BE2C (cell line): Measurements from ENCODE around the gene IRF4.

ENCODE experiments used
- DNase-seq: peaks from one replicate; pipeline ENCODE4 v3.0.0-alpha.2; 2020
- H3K27me3 ChIP-seq: fragments of 250-450 bp; sonication (Bioruptor Pico); 2 replicates; pipeline ENCODE4 v1.5.1; 2020; ENCODE audit warnings: mild to moderate bottlenecking
- H3K36me3 ChIP-seq: fragments of 250-450 bp; sonication (Bioruptor Pico); 2 replicates; pipeline ENCODE4 v1.5.1; 2020; ENCODE audit warnings: mild to moderate bottlenecking
- H3K4me1 ChIP-seq: fragments of 250-450 bp; sonication (Bioruptor Pico); 2 replicates; pipeline ENCODE4 v1.5.1; 2020
- H3K4me3 ChIP-seq: 2 replicates; pipeline ENCODE4 v1.5.1; 2011; ENCODE audit warnings: low read depth, low read length
- H3K9me3 ChIP-seq: fragments of 250-450 bp; sonication (Bioruptor Pico); 2 replicates; pipeline ENCODE4 v1.5.1; 2020
- TF ChIP-seq, protein P1 (sequence below): IDR thresholded peaks from 2 replicates; pipeline ENCODE4 v1.5.1; 2012; ENCODE audit warnings: mild to moderate bottlenecking, low read depth, low read length

Gene IRF4

DNA sequence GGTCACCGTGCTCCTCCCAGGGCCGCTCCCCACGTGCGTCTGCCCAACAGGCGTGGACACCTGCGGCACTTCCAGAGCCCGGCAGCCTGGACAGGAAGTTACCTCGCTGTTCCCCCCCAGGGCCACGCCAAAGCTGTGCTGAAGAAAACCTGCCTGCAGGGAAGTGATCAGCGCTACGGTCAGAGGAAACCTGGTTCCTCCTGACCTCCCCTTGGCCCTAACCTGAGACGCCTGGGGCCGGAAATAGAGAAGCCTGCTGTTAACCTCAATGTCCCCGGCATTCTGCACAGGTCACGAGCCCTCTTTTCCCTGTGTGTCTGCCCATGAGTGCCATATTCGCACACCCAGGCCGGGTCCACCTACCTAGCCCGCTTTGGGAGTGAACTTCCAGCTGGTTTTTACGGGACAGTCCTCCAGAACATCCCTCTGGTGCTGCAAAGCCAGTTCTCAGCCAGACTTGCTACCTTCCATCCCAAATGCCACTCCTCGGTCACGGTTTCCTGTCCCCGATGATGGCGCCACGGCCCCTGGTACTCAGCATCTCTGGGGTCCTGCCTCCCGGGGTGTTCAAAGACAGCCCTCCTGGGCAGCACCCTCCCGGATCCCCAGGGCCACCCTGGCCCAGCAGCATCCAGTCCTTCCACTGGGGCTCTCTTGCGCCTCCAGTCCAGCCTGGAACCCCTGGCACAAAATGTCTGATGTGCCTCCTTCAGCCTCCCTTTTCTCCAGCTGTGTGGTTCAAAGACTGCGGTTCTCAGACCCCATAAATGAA, 12.0 kb upstream of the IRF4 start:
- TF ChIP-seq, protein P1, sequence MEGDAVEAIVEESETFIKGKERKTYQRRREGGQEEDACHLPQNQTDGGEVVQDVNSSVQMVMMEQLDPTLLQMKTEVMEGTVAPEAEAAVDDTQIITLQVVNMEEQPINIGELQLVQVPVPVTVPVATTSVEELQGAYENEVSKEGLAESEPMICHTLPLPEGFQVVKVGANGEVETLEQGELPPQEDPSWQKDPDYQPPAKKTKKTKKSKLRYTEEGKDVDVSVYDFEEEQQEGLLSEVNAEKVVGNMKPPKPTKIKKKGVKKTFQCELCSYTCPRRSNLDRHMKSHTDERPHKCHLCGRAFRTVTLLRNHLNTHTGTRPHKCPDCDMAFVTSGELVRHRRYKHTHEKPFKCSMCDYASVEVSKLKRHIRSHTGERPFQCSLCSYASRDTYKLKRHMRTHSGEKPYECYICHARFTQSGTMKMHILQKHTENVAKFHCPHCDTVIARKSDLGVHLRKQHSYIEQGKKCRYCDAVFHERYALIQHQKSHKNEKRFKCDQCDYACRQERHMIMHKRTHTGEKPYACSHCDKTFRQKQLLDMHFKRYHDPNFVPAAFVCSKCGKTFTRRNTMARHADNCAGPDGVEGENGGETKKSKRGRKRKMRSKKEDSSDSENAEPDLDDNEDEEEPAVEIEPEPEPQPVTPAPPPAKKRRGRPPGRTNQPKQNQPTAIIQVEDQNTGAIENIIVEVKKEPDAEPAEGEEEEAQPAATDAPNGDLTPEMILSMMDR, result no peak
- no peak for DNase-seq
- H3K27me3 ChIP-seq, result no peaks in the 10 kb centered on the region; the same call in 1 of the 2 replicates
- no peaks in the 10 kb centered on the region for H3K4me1 ChIP-seq
- H3K9me3 ChIP-seq, result 0 out of 2 replicates have a peak, but pooled peaks cover 4% of the 10 kb centered on the region
- no peaks in the 10 kb centered on the region for H3K36me3 ChIP-seq
- no peak overlapping the region for H3K4me3 ChIP-seq

DNA sequence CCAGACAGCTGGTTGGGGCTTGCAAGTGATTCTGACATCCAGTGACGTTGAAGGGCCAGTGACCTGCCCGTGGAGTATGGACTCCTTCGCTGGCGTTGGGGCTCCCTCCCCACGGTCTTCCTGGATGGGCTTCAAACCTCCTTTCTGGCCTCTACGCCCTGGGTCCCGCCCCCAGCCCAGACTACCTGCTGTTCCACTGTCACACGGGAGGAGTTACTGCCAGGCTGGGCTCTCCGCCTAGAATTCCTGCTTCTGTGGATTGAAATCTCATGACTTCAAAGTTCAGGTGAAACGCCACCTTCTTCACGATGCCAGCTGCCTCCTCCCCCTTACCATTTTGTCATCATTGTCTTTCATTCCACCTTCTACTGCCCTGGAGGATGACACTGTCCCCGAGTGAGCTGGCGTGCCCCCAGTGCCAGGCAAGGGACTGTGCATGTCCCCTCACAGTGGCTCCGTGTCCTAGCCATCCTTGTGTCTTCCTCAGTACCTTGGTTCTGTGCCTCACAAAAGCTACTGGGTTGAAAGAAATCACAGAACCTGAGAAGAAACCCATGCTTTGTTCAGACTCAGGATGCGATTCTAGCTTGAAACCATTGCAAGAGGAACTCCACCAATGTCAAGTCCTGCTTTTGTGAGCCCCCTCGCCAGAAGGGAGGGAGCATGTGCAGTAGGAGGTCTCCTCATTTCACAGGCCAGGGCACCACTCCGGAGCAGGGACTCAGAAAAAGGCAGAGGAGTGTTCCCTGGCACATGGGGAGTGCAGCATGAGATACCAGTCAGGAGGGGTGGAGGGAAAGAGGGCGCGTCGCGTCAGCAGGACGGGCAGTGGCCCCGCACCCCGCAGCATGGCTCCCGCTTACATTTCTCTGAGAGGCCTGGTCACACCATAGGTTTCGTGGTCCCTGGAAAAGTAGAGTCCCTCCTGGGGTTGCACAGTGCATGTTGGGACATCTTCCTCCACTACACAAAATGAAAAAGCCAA, 11.0 kb upstream of the IRF4 start:
- Histone ChIP-seq H3K9me3 (0 out of 2 replicates have a peak, but pooled peaks cover 4% of the 10 kb centered on the region), H3K27me3 (no peaks in the 10 kb centered on the region; the same call in 1 of the 2 replicates), H3K36me3 (no peaks in the 10 kb centered on the region), H3K4me1 (no peaks in the 10 kb centered on the region), H3K4me3 (no peak overlapping the region)
- no peak for DNase-seq
- TF ChIP-seq, protein P1, result no peak

DNA sequence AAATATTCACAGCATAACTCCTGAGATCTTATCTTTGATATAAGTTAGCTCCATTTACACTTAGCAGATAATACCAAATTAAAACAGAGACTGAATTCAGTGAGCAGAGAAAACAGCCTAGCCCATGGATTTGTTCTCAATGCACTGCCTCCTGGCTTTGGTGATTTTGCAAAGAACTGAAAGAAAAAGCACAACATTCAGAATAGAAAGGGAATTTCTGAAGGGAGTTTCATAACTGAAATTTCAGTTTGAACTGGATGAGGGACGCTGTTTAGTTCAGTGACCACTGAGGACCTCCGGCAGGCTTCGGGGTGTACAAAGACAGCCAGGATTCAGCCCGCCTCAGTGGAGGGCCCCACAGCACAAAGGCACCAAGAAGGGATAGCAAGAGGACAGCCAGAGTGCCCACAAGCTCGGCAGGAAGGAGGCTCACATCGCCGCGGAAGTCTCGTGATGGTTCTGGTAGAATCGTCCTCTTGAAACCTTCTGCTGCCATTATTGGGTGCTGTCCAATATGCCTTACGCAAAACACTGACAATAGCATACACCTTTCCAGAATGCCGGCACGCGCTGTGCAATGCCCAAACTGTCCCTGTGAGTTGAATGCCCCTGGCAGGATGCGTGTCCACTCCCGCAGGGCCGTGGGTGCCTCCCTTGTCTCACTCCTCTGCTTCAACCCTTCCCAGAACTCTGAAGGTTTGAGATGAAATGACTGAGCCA, 9.7 kb upstream of the IRF4 start:
- TF ChIP-seq, protein P1, result no peak
- no peak overlapping the region for H3K4me3 ChIP-seq
- 0 out of 2 replicates have a peak, but pooled peaks cover 4% of the 10 kb centered on the region for H3K9me3 ChIP-seq
- no peaks in the 10 kb centered on the region; the same call in 1 of the 2 replicates for H3K27me3 ChIP-seq
- no peaks in the 10 kb centered on the region for H3K36me3 ChIP-seq
- DNase-seq, result no peak
- H3K4me1 ChIP-seq, result no peaks in the 10 kb centered on the region

DNA sequence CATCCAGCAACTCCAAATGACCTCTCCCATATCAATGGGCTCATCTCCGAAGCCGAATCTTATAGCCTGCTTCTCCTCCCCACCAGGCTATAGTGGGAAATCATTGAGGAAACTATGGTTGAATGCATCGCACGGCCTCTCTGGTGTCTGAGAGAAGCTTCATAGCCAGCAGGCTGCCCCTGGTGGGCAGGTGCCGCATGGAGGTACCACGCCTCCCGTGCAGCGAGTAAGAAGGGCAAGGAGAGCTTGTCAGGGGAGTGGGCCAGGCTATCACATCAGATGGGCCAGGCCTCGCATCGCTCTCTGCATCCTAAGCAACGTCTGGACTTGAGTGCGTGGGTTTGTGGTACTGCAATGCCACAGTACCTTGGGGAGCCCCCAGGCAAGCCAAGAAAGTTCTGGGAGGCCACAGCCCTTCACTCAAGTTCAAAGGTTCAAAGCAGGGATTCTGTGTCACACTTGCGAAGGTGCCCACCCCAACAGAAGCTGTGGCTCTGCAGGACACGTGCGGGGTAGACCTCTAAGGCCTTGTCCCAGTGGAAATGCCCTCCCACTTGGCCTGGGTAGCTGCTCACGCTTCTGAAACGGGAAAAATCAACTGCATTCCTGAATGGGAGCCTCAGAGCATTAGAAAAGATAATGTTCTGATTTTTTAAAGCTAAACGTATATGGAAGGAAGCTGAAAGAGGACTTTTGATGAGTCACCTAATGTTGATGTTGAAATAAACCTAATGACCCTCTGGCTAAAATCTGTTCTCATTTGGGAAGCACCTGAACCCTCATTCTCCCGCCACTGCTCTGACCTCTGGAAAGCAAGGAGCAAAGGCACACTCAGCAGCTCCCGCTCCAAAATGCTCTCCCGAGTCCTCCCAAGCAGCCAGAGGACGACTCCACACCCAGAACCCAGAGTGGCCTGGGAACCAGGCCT, 8.4 kb upstream of the IRF4 start:
- DNase-seq, result no peak
- Histone ChIP-seq H3K27me3 (peaks cover 8% of the 10 kb centered on the region), H3K4me1 (no peaks in the 10 kb centered on the region), H3K36me3 (no peaks in the 10 kb centered on the region), H3K4me3 (no peak overlapping the region), H3K9me3 (0 out of 2 replicates have a peak, but pooled peaks cover 4% of the 10 kb centered on the region)
- TF ChIP-seq, protein P1, result no peak

DNA sequence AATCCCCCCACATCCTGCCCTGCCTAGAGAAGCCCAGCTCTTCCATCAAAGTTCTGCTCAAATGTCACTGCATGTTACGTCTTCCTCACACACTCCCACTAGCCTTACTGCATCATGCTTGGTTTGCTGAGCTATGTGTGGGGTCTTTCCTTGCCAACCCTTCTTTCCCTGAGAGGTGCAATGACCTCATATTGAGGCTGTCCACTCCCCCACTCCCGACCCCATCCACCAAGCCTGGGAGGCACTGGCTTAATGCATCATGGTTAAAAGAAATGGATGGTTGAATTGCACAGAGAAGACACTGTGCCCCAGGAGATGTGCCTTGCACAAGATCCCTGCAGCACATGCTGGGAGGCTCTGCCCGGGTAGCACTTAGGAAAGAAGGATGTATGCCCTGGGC, 7.7 kb upstream of the IRF4 start:
- Histone ChIP-seq H3K9me3 (0 out of 2 replicates have a peak, but pooled peaks cover 4% of the 10 kb centered on the region), H3K36me3 (no peaks in the 10 kb centered on the region)
- DNase-seq, result no peak

More for the DNA sequence above, 7.7 kb upstream of the IRF4 start:
- Histone ChIP-seq H3K27me3 (peaks cover 14% of the 10 kb centered on the region), H3K4me1 (no peaks in the 10 kb centered on the region), H3K4me3 (no peak overlapping the region)
- TF ChIP-seq, protein P1, result no peak
